Astrocyte (in vitro differentiated cells and primary cell): ENCODE data around the gene LRRC7. TPM values are rescaled to one million over a fixed set of nuclear protein-coding genes. Genes with fewer than 3 reads are reported as not detected.
"Not testable (repeated sequence)": the region's sequence is repeated elsewhere in the genome, so short reads cannot be mapped to it uniquely, and the experiment has no call there.

Experiments used
- DNase-seq: peaks from one replicate; pipeline ENCODE4 v3.0.0-alpha.2; 2010; ENCODE audit warnings: low read depth
- FAIRE-seq: peaks from 2 replicates; lab custom pipeline; 2011; peaks lifted over from hg19 to GRCh38; lab: Jason Lieb, UNC
- H2AFZ ChIP-seq: 2 replicates; pipeline ENCODE4 v1.6.0; 2012; ENCODE audit warnings: low read depth, low read length, inconsistent platforms
- H3K27ac ChIP-seq: 2 replicates; pipeline ENCODE4 v1.5.1; 2011; ENCODE audit warnings: low read depth, low read length, inconsistent platforms
- H3K27me3 ChIP-seq: 2 replicates; pipeline ENCODE4 v1.6.0; 2011; ENCODE audit warnings: low read length, inconsistent platforms; ENCODE audit not compliant: insufficient read depth
- H3K36me3 ChIP-seq: 2 replicates; pipeline ENCODE4 v1.5.1; 2011; ENCODE audit warnings: low read length, inconsistent platforms; ENCODE audit not compliant: insufficient read depth
- H3K4me1 ChIP-seq: 2 replicates; pipeline ENCODE4 v1.5.1; 2011; ENCODE audit warnings: low read length, inconsistent platforms; ENCODE audit not compliant: insufficient read depth
- H3K4me2 ChIP-seq: 2 replicates; pipeline ENCODE4 v1.6.0; 2012; ENCODE audit warnings: low read length, inconsistent platforms
- H3K4me3 ChIP-seq: 2 replicates; pipeline ENCODE4 v1.5.1; 2011; ENCODE audit warnings: low read depth, mild to moderate bottlenecking, low read length, inconsistent platforms; ENCODE audit not compliant: insufficient read depth
- H3K79me2 ChIP-seq: 2 replicates; pipeline ENCODE4 v1.6.0; 2012; ENCODE audit warnings: mild to moderate bottlenecking, low read length, inconsistent platforms; ENCODE audit not compliant: insufficient read depth
- H3K9ac ChIP-seq: 2 replicates; pipeline ENCODE4 v1.6.0; 2012; ENCODE audit warnings: mild to moderate bottlenecking, low read length, inconsistent platforms
- H3K9me3 ChIP-seq: 2 replicates; pipeline ENCODE4 v1.5.1; 2012; ENCODE audit warnings: low read depth, mild to moderate bottlenecking, low read length, inconsistent platforms; ENCODE audit not compliant: insufficient read depth
- H4K20me1 ChIP-seq: 2 replicates; pipeline ENCODE4 v1.6.0; 2012; ENCODE audit warnings: low read length, inconsistent platforms; ENCODE audit not compliant: insufficient read depth
- H3K27ac Mint-ChIP-seq: one replicate; pipeline ENCODE4 v1.8.0; 2021; ENCODE audit warnings: mild to moderate bottlenecking, mixed read lengths; ENCODE audit not compliant: unreplicated experiment
- H3K27me3 Mint-ChIP-seq: one replicate; pipeline ENCODE4 v1.8.0; 2021; ENCODE audit warnings: low read depth, mixed read lengths; ENCODE audit not compliant: unreplicated experiment
- H3K36me3 Mint-ChIP-seq: one replicate; pipeline ENCODE4 v1.8.0; 2021; ENCODE audit warnings: low read depth, mixed read lengths; ENCODE audit not compliant: unreplicated experiment
- H3K4me1 Mint-ChIP-seq: one replicate; pipeline ENCODE4 v1.8.0; 2021; ENCODE audit warnings: low read depth, mixed read lengths; ENCODE audit not compliant: unreplicated experiment
- H3K4me3 Mint-ChIP-seq: one replicate; pipeline ENCODE4 v1.8.0; 2021; ENCODE audit warnings: mild to moderate bottlenecking, moderate library complexity, mixed read lengths; ENCODE audit not compliant: unreplicated experiment
- H3K9me3 Mint-ChIP-seq: one replicate; pipeline ENCODE4 v1.8.0; 2021; ENCODE audit warnings: mild to moderate bottlenecking, mixed read lengths; ENCODE audit not compliant: unreplicated experiment
- EZH2 ChIP-seq: IDR thresholded peaks from 2 replicates; pipeline ENCODE4 v1.6.1; 2012; ENCODE audit warnings: mild to moderate bottlenecking, low read length, inconsistent platforms; ENCODE audit not compliant: insufficient read depth
- total RNA-seq: library from RNA; stranded (reverse); gene quantifications from 2 replicates; pipeline ENCODE4 v1.2.1, GENCODE V29; 2021
- TF ChIP-seq, protein P1 (sequence below): IDR thresholded peaks from 2 replicates; pipeline ENCODE4 v1.5.1; 2011; ENCODE audit warnings: low read depth, mild to moderate bottlenecking, inconsistent platforms, low read length, moderate library complexity; ENCODE audit not compliant: insufficient read depth

Gene LRRC7
- total RNA-seq, 1 donor from 2014 or later, result 0.27 TPM

- Mint-ChIP-seq H3K4me1 (no peaks in the 10 kb centered on the region), H3K4me3 (no peak overlapping the region), H3K9me3 (no peaks in the 10 kb centered on the region), H3K27ac (no peak overlapping the region), H3K27me3 (no peaks in the 10 kb centered on the region), H3K36me3 (no peaks in the 10 kb centered on the region)
- no peaks in the 10 kb centered on the region for H3K36me3 ChIP-seq
- no peak overlapping the region for H3K27ac ChIP-seq
- H3K4me1 ChIP-seq, result no peaks in the 10 kb centered on the region
- DNase-seq (no peak), FAIRE-seq (no peak)
- no peaks in the 10 kb centered on the region for H4K20me1 ChIP-seq
- no peak overlapping the region for H3K4me2 ChIP-seq
- no peak overlapping the region for H3K9ac ChIP-seq
- peaks cover 2% of the 10 kb centered on the region for H3K27me3 ChIP-seq
- H3K9me3 ChIP-seq, result no peaks in the 10 kb centered on the region
- H2AFZ ChIP-seq, result no peak overlapping the region
- no peaks in the 10 kb centered on the region for H3K79me2 ChIP-seq
- TF ChIP-seq, protein P1, sequence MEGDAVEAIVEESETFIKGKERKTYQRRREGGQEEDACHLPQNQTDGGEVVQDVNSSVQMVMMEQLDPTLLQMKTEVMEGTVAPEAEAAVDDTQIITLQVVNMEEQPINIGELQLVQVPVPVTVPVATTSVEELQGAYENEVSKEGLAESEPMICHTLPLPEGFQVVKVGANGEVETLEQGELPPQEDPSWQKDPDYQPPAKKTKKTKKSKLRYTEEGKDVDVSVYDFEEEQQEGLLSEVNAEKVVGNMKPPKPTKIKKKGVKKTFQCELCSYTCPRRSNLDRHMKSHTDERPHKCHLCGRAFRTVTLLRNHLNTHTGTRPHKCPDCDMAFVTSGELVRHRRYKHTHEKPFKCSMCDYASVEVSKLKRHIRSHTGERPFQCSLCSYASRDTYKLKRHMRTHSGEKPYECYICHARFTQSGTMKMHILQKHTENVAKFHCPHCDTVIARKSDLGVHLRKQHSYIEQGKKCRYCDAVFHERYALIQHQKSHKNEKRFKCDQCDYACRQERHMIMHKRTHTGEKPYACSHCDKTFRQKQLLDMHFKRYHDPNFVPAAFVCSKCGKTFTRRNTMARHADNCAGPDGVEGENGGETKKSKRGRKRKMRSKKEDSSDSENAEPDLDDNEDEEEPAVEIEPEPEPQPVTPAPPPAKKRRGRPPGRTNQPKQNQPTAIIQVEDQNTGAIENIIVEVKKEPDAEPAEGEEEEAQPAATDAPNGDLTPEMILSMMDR, result no peak
- no peak for TF ChIP-seq EZH2
- H3K4me3 ChIP-seq, result no peak overlapping the region
These were observed 303.7 kb downstream of the LRRC7 start for GRCh38 chr1:69871412-69871811.

DNA sequence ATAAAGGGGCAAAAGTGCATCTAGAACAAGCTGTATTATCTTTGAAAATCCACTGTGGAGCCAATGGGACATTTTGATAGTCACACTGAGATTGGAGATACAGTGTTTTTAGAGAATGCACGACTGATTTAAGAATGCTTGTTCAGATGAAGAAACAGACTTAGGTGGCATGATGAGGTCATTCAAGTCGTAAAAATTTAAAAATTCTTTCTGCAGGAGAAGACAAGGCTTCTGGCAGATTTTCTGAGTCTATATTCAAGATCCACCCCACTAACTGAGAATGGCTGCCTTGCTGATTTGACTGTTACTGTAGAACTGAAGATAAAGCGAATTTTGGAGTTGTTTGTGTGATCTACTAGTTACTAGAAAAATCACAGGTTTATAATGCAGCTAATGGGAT lies 310.6 kb downstream of the LRRC7 start:
- Mint-ChIP-seq H3K27me3 (no peaks in the 10 kb centered on the region), H3K9me3 (no peaks in the 10 kb centered on the region), H3K4me1 (no peaks in the 10 kb centered on the region), H3K4me3 (no peak overlapping the region), H3K27ac (no peak overlapping the region), H3K36me3 (no peaks in the 10 kb centered on the region)
- H3K4me1 ChIP-seq, result no peaks in the 10 kb centered on the region
- H3K9ac ChIP-seq, result no peak overlapping the region
- DNase-seq (no peak), FAIRE-seq (no peak)
- H3K4me3 ChIP-seq, result no peak overlapping the region
- H3K27me3 ChIP-seq, result peaks cover 3% of the 10 kb centered on the region
- no peak overlapping the region for H3K4me2 ChIP-seq
- TF ChIP-seq, protein P1, result no peak
- H3K36me3 ChIP-seq, result no peaks in the 10 kb centered on the region
- H3K79me2 ChIP-seq, result no peaks in the 10 kb centered on the region
- no peak overlapping the region for H2AFZ ChIP-seq
- H3K9me3 ChIP-seq, result no peaks in the 10 kb centered on the region
- H4K20me1 ChIP-seq, result no peaks in the 10 kb centered on the region
- no peak overlapping the region for H3K27ac ChIP-seq

- not testable (repeated sequence) for H3K79me2 ChIP-seq, H3K36me3 Mint-ChIP-seq, H3K4me1 ChIP-seq, H3K27ac Mint-ChIP-seq, DNase-seq, FAIRE-seq, H3K9me3 ChIP-seq, H3K4me1 Mint-ChIP-seq, H3K4me3 Mint-ChIP-seq, H3K27me3 ChIP-seq, H2AFZ ChIP-seq, H4K20me1 ChIP-seq, H3K27ac ChIP-seq, H3K4me3 ChIP-seq, H3K9ac ChIP-seq, H3K36me3 ChIP-seq, H3K27me3 Mint-ChIP-seq, H3K4me2 ChIP-seq
- peaks cover 11% of the 10 kb centered on the region for H3K9me3 Mint-ChIP-seq
These were observed 320.3 kb downstream of the LRRC7 start for GRCh38 chr1:69888016-69888415.
